ENCODE results near the gene PRKCH. TPM values are rescaled to one million over a fixed set of nuclear protein-coding genes. Genes with fewer than 3 reads are reported as not detected.

PRKCH gene
- total RNA-seq, 2 donors from 2014 or later = 27.6 to 33.9 TPM

DNA sequence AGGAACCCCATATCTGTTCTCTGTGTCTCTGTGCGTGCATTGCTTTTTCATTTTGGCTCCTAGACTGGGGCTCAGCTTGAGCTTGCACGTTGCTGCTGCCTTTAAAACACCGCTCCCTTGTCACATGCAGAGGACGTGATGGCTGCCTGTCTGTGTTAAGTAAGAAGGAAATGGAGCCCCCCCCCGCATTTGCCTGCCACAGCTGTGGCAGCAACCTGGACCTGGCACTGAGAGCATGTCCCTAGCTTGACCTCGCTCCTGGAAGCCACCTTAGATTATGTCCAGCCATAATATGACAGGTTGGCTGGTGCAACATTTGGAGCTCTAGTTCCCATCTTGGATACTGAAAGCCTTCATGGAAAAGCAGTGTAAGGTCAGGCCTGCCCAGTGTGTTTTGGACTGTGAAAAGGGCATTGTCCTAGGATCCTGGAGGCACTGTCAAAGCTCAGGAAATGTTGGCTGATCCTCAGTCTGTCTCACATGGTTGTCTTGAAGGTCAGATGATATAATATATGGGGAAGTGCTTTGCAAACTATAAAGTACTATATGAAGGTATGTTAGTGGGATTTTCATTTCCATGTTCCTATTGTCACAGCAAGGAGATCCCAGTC, 73.8 kb downstream of the PRKCH start:
- Histone ChIP-seq H3K4me3 (no peak overlapping the region), H3K27ac (no peak overlapping the region), H3K27me3 (replicated peaks; ENCODE audit: insufficient read depth) (no peaks in the 10 kb centered on the region), H3K9me3 (no peaks in the 10 kb centered on the region), H3K36me3 (no peaks in the 10 kb centered on the region), H3K4me1 (replicated peaks) (no peaks in the 10 kb centered on the region)
- DNase-seq (ENCODE audit: low spot score) = no peak
- intact Hi-C loops (cut with DNase I) = no loop called here
- 69% methylated on average over 6 of the region's 6 CpGs for WGBS
- TF ChIP-seq, protein P1, sequence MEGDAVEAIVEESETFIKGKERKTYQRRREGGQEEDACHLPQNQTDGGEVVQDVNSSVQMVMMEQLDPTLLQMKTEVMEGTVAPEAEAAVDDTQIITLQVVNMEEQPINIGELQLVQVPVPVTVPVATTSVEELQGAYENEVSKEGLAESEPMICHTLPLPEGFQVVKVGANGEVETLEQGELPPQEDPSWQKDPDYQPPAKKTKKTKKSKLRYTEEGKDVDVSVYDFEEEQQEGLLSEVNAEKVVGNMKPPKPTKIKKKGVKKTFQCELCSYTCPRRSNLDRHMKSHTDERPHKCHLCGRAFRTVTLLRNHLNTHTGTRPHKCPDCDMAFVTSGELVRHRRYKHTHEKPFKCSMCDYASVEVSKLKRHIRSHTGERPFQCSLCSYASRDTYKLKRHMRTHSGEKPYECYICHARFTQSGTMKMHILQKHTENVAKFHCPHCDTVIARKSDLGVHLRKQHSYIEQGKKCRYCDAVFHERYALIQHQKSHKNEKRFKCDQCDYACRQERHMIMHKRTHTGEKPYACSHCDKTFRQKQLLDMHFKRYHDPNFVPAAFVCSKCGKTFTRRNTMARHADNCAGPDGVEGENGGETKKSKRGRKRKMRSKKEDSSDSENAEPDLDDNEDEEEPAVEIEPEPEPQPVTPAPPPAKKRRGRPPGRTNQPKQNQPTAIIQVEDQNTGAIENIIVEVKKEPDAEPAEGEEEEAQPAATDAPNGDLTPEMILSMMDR (IDR thresholded peaks at IDR 0.05) = no peak
- TF ChIP-seq POLR2AphosphoS5 (IDR thresholded peaks at IDR 0.05) (no peak), POLR2A (IDR thresholded peaks at IDR 0.05) (no peak)

DNA sequence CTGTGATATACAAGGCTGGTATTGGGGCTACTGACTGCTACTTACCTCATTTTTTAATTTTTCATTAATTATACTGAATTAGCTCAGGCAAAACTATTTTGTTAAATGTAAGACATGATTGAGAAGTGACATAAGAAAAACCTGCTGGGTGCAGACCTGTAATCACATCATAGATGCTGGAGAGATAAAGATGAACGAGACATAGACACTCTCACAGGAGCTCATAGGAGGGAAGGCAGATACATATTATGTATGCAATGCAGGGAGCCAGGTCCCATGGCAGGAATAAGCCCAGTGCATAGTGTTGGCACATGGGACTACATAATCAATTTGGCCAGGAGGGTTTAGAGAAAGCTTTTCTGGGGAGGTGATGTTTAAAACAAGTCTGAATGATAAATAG, 74.9 kb downstream of the PRKCH start:
- DNase-seq (ENCODE audit: low spot score) = no peak
- 81% methylated on average over 1 of the region's 1 CpG for WGBS
- TF ChIP-seq POLR2AphosphoS5 (IDR thresholded peaks at IDR 0.05) (no peak), POLR2A (IDR thresholded peaks at IDR 0.05) (no peak)
- TF ChIP-seq, protein P1 (IDR thresholded peaks at IDR 0.05) = no peak
- Histone ChIP-seq H3K36me3 (no peaks in the 10 kb centered on the region), H3K4me3 (no peak overlapping the region), H3K27ac (no peak overlapping the region), H3K4me1 (replicated peaks) (no peaks in the 10 kb centered on the region), H3K9me3 (no peaks in the 10 kb centered on the region), H3K27me3 (replicated peaks; ENCODE audit: insufficient read depth) (no peaks in the 10 kb centered on the region)
- intact Hi-C loops (cut with DNase I) = no loop called here

DNA sequence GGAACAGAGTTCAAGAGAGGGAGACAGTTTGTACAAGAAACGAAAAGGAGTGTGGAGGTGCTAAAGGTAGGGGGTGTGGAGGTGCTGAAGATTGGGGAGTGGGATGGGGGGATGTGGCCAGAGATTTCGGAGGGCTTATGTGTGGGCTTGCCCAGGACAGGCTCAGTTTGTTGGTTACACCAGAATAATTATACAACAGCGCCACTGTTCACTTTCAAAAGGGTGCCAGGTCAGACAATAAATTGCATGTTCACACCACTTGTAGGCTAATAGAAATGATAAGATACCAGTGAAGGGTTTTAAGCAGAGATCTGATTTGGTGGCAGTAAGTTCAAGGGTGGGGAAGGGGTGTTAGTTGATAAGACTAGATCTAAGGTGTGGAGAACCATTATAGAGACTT, 75.3 kb downstream of the PRKCH start:
- Histone ChIP-seq H3K9me3 (no peaks in the 10 kb centered on the region), H3K4me1 (replicated peaks) (no peaks in the 10 kb centered on the region), H3K27ac (no peak overlapping the region), H3K27me3 (replicated peaks; ENCODE audit: insufficient read depth) (no peaks in the 10 kb centered on the region), H3K4me3 (no peak overlapping the region), H3K36me3 (no peaks in the 10 kb centered on the region)
- TF ChIP-seq POLR2A (IDR thresholded peaks at IDR 0.05) = no peak
- WGBS = 96% methylated on average over 3 of the region's 3 CpGs
- no peak for DNase-seq (ENCODE audit: low spot score)
- intact Hi-C loops (cut with DNase I) = no loop called here

DNA sequence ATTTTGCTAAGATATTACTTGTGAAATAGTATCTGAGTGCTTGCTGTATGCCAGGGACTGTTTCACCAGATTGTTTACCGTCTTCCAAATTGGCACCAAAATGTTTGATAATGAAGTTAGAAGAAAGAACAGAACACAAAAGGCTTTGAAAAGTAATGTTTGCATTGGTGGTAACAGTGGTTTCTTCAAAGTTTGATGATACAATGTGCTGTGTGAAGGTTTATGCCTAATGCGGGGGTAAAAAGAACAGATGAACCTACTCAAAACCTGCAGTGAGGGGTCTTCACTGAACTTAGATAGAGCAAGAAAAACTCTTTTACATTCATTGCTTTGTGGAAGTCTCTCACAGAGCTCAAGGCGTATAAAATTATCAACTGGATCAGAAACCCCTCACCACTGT, 76.2 kb downstream of the PRKCH start:
- Histone ChIP-seq H3K36me3 (no peaks in the 10 kb centered on the region), H3K4me1 (replicated peaks) (no peaks in the 10 kb centered on the region), H3K27ac (no peak overlapping the region), H3K4me3 (no peak overlapping the region), H3K9me3 (no peaks in the 10 kb centered on the region), H3K27me3 (replicated peaks; ENCODE audit: insufficient read depth) (no peaks in the 10 kb centered on the region)
- TF ChIP-seq POLR2A (IDR thresholded peaks at IDR 0.05) (no peak), POLR2AphosphoS5 (IDR thresholded peaks at IDR 0.05) (peak; percentile 12)
- TF ChIP-seq, protein P1 (IDR thresholded peaks at IDR 0.05) = no peak
- 58% methylated on average over 3 of the region's 3 CpGs for WGBS
- intact Hi-C loops (cut with DNase I) = no loop called here
- no peak for DNase-seq (ENCODE audit: low spot score)

DNA sequence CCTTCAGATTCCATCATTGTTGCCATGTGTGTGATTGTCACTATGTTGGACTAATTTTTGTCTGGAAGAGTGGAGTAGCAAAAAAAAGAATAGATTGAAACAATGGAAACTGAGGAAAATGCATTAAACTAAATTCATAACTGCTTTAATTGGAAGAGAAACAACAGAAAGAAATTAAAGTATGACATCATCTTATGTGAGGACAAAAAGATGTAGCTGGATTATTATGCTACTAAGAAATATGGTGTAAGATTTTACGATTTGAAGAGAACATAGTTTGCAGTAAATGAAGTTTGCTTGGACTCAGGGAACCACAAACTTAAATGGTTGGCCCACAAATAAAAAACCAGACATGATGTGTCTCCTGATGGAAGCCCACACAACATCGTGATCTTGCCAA, 76.8 kb downstream of the PRKCH start:
- TF ChIP-seq, protein P1 (IDR thresholded peaks at IDR 0.05) = no peak
- TF ChIP-seq POLR2A (IDR thresholded peaks at IDR 0.05) = no peak
- no peak for TF ChIP-seq POLR2AphosphoS5 (IDR thresholded peaks at IDR 0.05)
- DNase-seq (ENCODE audit: low spot score) = no peak
- H3K27me3 ChIP-seq (replicated peaks; ENCODE audit: insufficient read depth) = no peaks in the 10 kb centered on the region
- WGBS = 84% methylated on average over 2 of the region's 2 CpGs
- intact Hi-C loops (cut with DNase I) = no loop called here
- no peaks in the 10 kb centered on the region for H3K36me3 ChIP-seq
- no peaks in the 10 kb centered on the region for H3K4me1 ChIP-seq (replicated peaks)
- H3K4me3 ChIP-seq = no peak overlapping the region
- H3K9me3 ChIP-seq = no peaks in the 10 kb centered on the region
- H3K27ac ChIP-seq = no peak overlapping the region
